DOHH2 (cell line): ENCODE measurements around the gene TEX2.

Experiments used
- CTCF ChIP-seq: fragments of 200-600 bp; sonication (generic); IDR thresholded peaks from one replicate; pipeline ENCODE4 v1.5.1; 2014; ENCODE audit warnings: antibody characterized with exemption, mild to moderate bottlenecking, low read depth, low read length; ENCODE audit not compliant: poor library complexity, severe bottlenecking
- EZH2phosphoT487 ChIP-seq: fragments of 200-600 bp; sonication (generic); IDR thresholded peaks from 2 replicates; pipeline ENCODE4 v1.6.1; 2017; ENCODE audit warnings: borderline replicate concordance, mild to moderate bottlenecking, antibody characterized with exemption, low read length, moderate library complexity, mixed read lengths

GRCh38 chr17:64148699-64149098 lies 114.4 kb downstream of the TEX2 start:
- TF ChIP-seq CTCF (no peak), EZH2phosphoT487 (no peak)
